ENCODE data around the gene G6PC3. TPM values are rescaled to one million over a fixed set of nuclear protein-coding genes. Genes with fewer than 3 reads are reported as not detected.

The G6PC3 gene
- total and polyA plus RNA-seq, 2 donors (not counting 3 experiments of a cell fraction or from before 2014, with no cell fraction given): 78.4 to 194 TPM

DNA sequence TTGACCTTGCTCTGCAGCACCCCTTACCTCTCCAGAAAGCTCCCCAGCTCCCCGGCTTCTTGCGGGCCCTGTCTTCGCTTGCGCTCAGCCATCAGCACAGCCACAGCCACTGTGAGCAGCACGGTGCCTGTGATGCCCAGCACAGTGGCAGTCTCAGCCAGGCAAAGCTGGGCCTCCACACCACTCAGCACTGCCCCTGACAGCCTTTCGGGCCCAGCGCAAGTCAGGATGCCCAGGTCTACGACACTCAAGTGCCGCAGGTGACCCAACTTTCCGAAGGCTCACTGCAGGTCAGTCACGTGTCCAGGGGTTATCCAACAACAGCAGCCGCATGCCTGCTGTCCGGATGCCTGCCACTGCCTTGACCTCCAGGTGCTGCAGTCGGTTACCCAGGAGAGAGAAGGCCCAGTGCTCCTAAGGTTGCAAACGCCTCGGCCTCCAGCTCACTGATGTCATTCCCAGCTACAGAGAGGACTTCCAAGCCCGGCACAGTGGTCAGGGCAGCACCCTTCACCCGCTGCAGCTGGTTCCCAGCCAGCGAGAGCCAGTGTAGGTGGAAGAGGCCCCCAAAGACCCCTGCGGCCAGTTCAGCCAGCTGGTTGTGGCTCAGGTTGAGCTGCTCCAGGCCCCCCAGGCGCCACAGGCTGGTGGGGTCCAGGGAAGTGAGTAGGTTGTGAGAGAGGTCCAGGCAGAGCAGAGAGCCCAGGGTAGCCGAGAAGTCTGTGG is 46.8 kb upstream of the G6PC3 start:
- TF ChIP-seq JUN (IDR thresholded peaks at IDR 0.05; ENCODE audit: borderline replicate concordance, insufficient read depth, insufficient read length, low read depth) (no peak), EZH2 (IDR thresholded peaks at IDR 0.05; ENCODE audit: borderline replicate concordance, low read depth, low read length, severe bottlenecking) (no peak), POLR2A (IDR thresholded peaks at IDR 0.05; ENCODE audit: low read depth, low read length) (no peak), POLR2AphosphoS5 (IDR thresholded peaks at IDR 0.05; ENCODE audit: insufficient read depth, low read depth, low read length) (no peak), MYC (IDR thresholded peaks at IDR 0.05; ENCODE audit: low read depth, low read length) (no peak), GATA2 (IDR thresholded peaks at IDR 0.05; ENCODE audit: insufficient read depth, insufficient read length, low read depth, low read length) (no peak), FOS (IDR thresholded peaks at IDR 0.05; ENCODE audit: borderline replicate concordance, insufficient read depth, low read length) (no peak)
- TF ChIP-seq, protein P1, sequence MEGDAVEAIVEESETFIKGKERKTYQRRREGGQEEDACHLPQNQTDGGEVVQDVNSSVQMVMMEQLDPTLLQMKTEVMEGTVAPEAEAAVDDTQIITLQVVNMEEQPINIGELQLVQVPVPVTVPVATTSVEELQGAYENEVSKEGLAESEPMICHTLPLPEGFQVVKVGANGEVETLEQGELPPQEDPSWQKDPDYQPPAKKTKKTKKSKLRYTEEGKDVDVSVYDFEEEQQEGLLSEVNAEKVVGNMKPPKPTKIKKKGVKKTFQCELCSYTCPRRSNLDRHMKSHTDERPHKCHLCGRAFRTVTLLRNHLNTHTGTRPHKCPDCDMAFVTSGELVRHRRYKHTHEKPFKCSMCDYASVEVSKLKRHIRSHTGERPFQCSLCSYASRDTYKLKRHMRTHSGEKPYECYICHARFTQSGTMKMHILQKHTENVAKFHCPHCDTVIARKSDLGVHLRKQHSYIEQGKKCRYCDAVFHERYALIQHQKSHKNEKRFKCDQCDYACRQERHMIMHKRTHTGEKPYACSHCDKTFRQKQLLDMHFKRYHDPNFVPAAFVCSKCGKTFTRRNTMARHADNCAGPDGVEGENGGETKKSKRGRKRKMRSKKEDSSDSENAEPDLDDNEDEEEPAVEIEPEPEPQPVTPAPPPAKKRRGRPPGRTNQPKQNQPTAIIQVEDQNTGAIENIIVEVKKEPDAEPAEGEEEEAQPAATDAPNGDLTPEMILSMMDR (IDR thresholded peaks at IDR 0.05; ENCODE audit: extremely low read depth in 1 of 2, insufficient read depth in 1 of 2, low read depth in 1 of 2, low read length in 2 of 2): no peak
- TF ChIP-seq, protein P2, sequence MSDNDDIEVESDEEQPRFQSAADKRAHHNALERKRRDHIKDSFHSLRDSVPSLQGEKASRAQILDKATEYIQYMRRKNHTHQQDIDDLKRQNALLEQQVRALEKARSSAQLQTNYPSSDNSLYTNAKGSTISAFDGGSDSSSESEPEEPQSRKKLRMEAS (IDR thresholded peaks at IDR 0.05; ENCODE audit: insufficient read depth, insufficient read length): no peak
- no peaks in the 10 kb centered on the region for H3K79me2 ChIP-seq (ENCODE audit: control insufficient read depth, insufficient read depth, low read length)
- dilution Hi-C loops (cut with MboI; ENCODE audit: extremely low pct_ligation_motif_present, low sequenced_read_pairs) (no loop called here), intact Hi-C loops (cut with micrococcal nuclease) (no loop called here)
- ChIA-PET CTCF (interaction anchor here (1.1 to 7.6 kb wide), 4 partner anchors 10 to 80 kb away, joined by 3 to 38 read pairs (median 5); no protein-coding TSS in a partner anchor), POLR2A (no interaction called here)
- no peak overlapping the region for H3K4me3 ChIP-seq (replicated peaks in 1 of 3; ENCODE audit: insufficient read depth in 1 of 3, low read depth in 1 of 3, low read length in 3 of 3)
- no peak overlapping the region for H3K4me2 ChIP-seq (ENCODE audit: insufficient read depth, low read length)
- no peaks in the 10 kb centered on the region for H4K20me1 ChIP-seq (replicated peaks; ENCODE audit: control insufficient read depth, extremely low read depth, insufficient read depth, low read length)
- H3K9ac ChIP-seq (replicated peaks; ENCODE audit: extremely low read depth, insufficient read depth, low read length): no peak overlapping the region
- no peaks in the 10 kb centered on the region for H3K4me1 ChIP-seq (ENCODE audit: control insufficient read depth, extremely low read depth, insufficient read depth, low read length)
- no peaks in the 10 kb centered on the region for H3K9me1 ChIP-seq (replicated peaks; ENCODE audit: control insufficient read depth, extremely low read depth, insufficient read depth, low read length)
- H3K27ac ChIP-seq (ENCODE audit: insufficient read depth, low read depth, low read length): no peak overlapping the region
- no peaks in the 10 kb centered on the region for H3K9me3 ChIP-seq (replicated peaks; ENCODE audit: control insufficient read depth, insufficient read depth, low read length)
- no peak overlapping the region for H2AFZ ChIP-seq (ENCODE audit: low read depth, low read length)
- peaks cover 0 to 7% of the 10 kb centered on the region in 2 experiments for H3K36me3 ChIP-seq (ENCODE audit: control insufficient read depth in 2 of 2, extremely low read depth in 1 of 2, insufficient read depth in 2 of 2, low read length in 2 of 2)
- BruUV-seq (replicated peaks): no TSS peak
- no peak for FAIRE-seq
- DNase-seq (ENCODE audit: low read depth, low spot score): no peak
- H3K27me3 ChIP-seq (ENCODE audit: control insufficient read depth in 2 of 2, insufficient read depth in 2 of 2, low read length in 2 of 2): no peaks in the 10 kb centered on the region

Data from endothelial cell of umbilical vein (primary cell).